GM20000 (cell line): ENCODE data around the gene IFT43.

ENCODE experiments used
- DNase-seq: peaks from one replicate; pipeline ENCODE4 v3.0.0; 2012; ENCODE audit warnings: low spot score
- CTCF ChIP-seq: IDR thresholded peaks from 2 replicates; pipeline ENCODE4 v1.5.1; 2012; ENCODE audit warnings: mild to moderate bottlenecking, control low read depth; ENCODE audit errors: extremely low read depth, missing control alignments

Gene IFT43

DNA sequence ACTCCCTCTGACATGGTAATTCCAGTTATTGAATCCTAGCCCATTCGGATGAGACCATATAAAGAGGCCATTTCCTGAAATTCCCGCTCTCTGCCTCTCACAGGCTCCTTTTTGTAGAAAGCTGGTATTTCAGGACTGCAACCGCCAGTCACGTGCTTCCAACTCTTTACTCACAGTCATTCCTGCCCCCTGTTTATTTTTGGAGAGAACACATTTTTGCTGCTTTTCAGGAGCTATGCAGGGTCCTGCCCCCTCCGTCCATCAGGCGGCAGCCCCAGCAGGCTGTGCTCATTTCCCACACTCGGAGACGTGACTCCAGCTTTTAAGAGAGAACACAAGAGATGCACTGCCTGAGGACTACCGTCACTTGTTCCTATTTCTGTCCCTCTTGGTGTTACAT lies 26.8 kb downstream of the IFT43 start:
- no peak for DNase-seq
- no peak for TF ChIP-seq CTCF

DNA sequence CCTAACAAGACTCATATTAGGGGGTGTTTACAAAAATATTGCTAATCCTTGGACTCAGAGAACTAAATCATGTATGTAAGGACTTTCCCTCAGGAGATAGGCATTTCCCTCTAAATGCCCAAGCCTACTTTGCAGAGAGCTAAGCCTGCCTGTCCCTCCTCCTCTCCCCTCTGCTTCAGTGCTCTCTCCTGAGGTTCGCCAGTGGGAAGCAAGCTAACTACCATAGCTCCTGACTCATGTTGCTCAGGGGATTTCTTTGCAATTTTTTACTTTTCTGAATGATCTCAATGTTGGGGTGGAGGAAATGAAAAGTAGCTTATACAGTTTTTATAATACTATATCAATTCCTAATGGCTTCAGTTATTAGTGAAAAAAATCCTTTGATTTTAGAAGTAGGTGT lies 29.6 kb downstream of the IFT43 start:
- no peak for DNase-seq
- no peak for TF ChIP-seq CTCF

- no peak for TF ChIP-seq CTCF
- no peak for DNase-seq
These were observed 30.1 kb downstream of the IFT43 start for GRCh38 chr14:76015668-76016067.

DNA sequence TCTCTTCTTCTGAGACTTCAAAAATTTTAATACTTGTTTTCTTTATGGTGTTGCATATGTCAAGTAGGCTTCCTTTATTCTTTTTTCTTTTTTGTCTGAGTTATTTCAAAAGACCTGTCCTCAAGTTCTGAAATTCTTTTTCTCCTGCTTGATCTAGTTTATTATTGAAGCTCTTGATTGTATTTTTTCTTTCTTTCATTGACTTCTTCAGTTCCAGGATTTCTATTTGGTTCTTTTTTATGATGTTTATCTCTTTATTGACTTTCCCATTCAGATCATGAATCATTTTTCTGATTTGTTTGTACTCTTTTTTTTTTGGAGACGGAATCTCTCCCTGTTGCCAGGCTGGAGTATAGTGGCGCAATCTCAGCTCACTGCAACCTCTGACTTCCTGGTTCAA lies 34.1 kb downstream of the IFT43 start:
- no peak for DNase-seq
- no peak for TF ChIP-seq CTCF

- no peak for DNase-seq
- no peak for TF ChIP-seq CTCF
These were observed 37.4 kb downstream of the IFT43 start for GRCh38 chr14:76022991-76023390.

DNA sequence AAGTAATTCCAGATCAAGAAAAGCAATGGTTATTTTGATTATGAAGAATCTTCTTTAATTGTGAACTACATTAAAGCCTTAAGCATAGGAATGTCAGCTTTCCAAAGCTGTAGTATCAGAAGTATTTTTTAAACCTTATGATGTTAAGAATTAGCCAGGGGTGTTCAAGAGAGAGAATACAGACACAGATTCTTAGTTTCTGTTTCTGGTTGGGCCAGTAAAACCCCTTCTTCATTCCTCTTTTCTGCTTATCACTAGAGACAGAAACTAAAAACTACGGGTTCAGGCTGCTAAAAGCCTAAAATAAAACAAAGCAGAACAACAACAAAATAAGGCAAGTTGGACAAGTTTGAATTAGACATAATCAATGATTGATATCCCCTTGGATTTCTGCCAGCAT lies 38.2 kb downstream of the IFT43 start:
- no peak for DNase-seq
- TF ChIP-seq CTCF, result no peak

GRCh38 chr14:76024211-76024907 lies 38.8 kb downstream of the IFT43 start:
- no peak for DNase-seq
- no peak for TF ChIP-seq CTCF
